ENCODE results near the gene FGF14. TPM values are rescaled to one million over a fixed set of nuclear protein-coding genes. Genes with fewer than 3 reads are reported as not detected.

Gene FGF14
- total RNA-seq, 2 experiments from 2014 or later: not detected

DNA sequence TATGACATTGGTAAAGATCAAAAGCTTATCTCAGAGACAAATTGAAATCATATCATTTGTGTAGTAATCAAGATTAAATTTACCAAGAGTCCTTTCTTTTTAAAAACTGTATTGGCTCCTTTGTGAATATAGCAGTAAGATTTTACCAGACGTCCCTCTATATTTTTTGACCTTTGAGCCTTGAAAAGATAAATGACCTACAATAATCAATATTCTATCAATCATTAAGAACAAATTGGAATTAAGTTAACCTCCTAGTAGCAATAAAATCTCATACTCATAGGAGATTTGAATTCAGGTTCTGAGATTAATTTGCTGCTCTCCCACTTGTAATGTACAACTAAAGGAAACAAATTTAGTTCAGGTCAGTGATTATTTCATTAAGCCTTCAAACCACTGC lies 78.3 kb downstream of the FGF14 start:
- Histone ChIP-seq H4K20me1 (ENCODE audit: insufficient read depth, low read length) (no peaks in the 10 kb centered on the region), H3K4me3 (ENCODE audit: low read depth, low read length, poor library complexity, severe bottlenecking) (no peak overlapping the region), H3K79me2 (ENCODE audit: insufficient read depth, low read depth, low read length) (no peaks in the 10 kb centered on the region), H3K9me3 (ENCODE audit: low read length) (no peaks in the 10 kb centered on the region), H3K36me3 (ENCODE audit: insufficient read depth, low read length) (no peaks in the 10 kb centered on the region), H3K4me1 (ENCODE audit: insufficient read depth, low read length, poor library complexity, severe bottlenecking) (no peaks in the 10 kb centered on the region), H3K9me2 (ENCODE audit: insufficient read depth, low read length) (no peaks in the 10 kb centered on the region), H3K27ac (ENCODE audit: low read depth, low read length, poor library complexity, severe bottlenecking) (no peak overlapping the region), H3K4me2 (ENCODE audit: low read length) (no peak overlapping the region), H2AFZ (ENCODE audit: low read length) (no peak overlapping the region)
- no peak for DNase-seq (ENCODE audit: low spot score)
- intact Hi-C loops (cut with micrococcal nuclease; ENCODE audit: unreplicated experiment): no loop called here
- CTCF ChIA-PET (ENCODE audit: unreplicated experiment): no interaction called here
- TF ChIP-seq EZH2phosphoT487 (IDR thresholded peaks at IDR 0.05; ENCODE audit: borderline replicate concordance, low read depth, low read length): no peak
- TF ChIP-seq, protein P1, sequence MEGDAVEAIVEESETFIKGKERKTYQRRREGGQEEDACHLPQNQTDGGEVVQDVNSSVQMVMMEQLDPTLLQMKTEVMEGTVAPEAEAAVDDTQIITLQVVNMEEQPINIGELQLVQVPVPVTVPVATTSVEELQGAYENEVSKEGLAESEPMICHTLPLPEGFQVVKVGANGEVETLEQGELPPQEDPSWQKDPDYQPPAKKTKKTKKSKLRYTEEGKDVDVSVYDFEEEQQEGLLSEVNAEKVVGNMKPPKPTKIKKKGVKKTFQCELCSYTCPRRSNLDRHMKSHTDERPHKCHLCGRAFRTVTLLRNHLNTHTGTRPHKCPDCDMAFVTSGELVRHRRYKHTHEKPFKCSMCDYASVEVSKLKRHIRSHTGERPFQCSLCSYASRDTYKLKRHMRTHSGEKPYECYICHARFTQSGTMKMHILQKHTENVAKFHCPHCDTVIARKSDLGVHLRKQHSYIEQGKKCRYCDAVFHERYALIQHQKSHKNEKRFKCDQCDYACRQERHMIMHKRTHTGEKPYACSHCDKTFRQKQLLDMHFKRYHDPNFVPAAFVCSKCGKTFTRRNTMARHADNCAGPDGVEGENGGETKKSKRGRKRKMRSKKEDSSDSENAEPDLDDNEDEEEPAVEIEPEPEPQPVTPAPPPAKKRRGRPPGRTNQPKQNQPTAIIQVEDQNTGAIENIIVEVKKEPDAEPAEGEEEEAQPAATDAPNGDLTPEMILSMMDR (conservative IDR thresholded peaks at IDR 0.05; ENCODE audit: low read length): no peak
- BruUV-seq (replicated peaks): no TSS peak
- POLR2A ChIA-PET: interaction anchor here (0.6 kb wide), 1 partner anchor 341 kb away, joined by 3 read pairs; no protein-coding TSS in a partner anchor

DNA sequence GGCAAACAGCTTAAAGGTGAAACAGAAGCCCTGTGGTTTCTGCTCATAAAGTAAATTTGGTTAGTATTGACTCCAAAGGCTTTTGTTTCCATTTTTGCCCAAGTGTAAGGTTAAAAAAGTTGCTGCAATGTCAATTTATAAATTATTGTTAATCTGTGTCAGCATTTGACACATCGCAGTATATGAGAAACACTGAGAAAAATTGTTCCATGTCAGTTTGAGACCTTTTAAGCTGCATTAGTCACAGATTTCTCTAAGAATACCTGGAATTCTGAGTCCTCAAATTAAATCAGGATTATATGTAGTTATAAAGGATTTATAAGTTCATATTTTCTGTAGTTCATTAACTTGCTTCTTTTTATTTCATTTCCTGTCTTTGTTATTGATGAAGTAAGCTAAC lies 78.8 kb downstream of the FGF14 start:
- CTCF ChIA-PET (ENCODE audit: unreplicated experiment): no interaction called here
- no TSS peak for BruUV-seq (replicated peaks)
- DNase-seq (ENCODE audit: low spot score): no peak

DNA sequence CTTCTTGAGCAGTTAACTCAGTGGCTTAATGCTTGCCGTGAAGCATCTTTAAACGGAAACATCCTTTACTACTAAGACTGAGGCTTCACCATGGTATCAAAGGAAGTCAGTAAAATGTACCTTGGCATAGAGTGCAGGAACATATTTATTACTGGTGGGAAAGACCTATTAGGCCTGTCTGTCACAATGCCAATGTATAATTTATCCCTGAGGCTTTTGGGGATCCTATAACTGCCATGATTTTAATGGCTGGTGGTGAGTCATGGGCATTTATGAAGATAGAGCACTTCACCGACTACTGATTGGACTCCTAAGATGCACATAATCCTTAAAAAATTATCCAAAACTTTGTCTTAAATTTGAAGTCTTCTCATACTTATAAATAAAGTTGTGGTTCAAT lies 79.6 kb downstream of the FGF14 start:
- H3K79me2 ChIP-seq (ENCODE audit: insufficient read depth, low read depth, low read length): no peaks in the 10 kb centered on the region
- H3K4me1 ChIP-seq (ENCODE audit: insufficient read depth, low read length, poor library complexity, severe bottlenecking): no peaks in the 10 kb centered on the region
- no peak overlapping the region for H2AFZ ChIP-seq (ENCODE audit: low read length)
- BruUV-seq (replicated peaks): no TSS peak
- H4K20me1 ChIP-seq (ENCODE audit: insufficient read depth, low read length): no peaks in the 10 kb centered on the region
- H3K9me3 ChIP-seq (ENCODE audit: low read length): no peaks in the 10 kb centered on the region
- H3K9me2 ChIP-seq (ENCODE audit: insufficient read depth, low read length): no peaks in the 10 kb centered on the region
- ChIA-PET CTCF (ENCODE audit: unreplicated experiment) (no interaction called here), POLR2A (no interaction called here)
- no peak for TF ChIP-seq EZH2phosphoT487 (IDR thresholded peaks at IDR 0.05; ENCODE audit: borderline replicate concordance, low read depth, low read length)
- H3K27ac ChIP-seq (ENCODE audit: low read depth, low read length, poor library complexity, severe bottlenecking): no peak overlapping the region
- no peak overlapping the region for H3K4me3 ChIP-seq (ENCODE audit: low read depth, low read length, poor library complexity, severe bottlenecking)
- intact Hi-C loops (cut with micrococcal nuclease; ENCODE audit: unreplicated experiment): no loop called here
- no peak for DNase-seq (ENCODE audit: low spot score)
- no peak overlapping the region for H3K4me2 ChIP-seq (ENCODE audit: low read length)
- no peaks in the 10 kb centered on the region for H3K36me3 ChIP-seq (ENCODE audit: insufficient read depth, low read length)

More for the DNA sequence above, 78.8 kb downstream of the FGF14 start:
- H3K4me1 ChIP-seq (ENCODE audit: insufficient read depth, low read length, poor library complexity, severe bottlenecking): no peaks in the 10 kb centered on the region
- no peak overlapping the region for H3K4me2 ChIP-seq (ENCODE audit: low read length)
- H3K79me2 ChIP-seq (ENCODE audit: insufficient read depth, low read depth, low read length): no peaks in the 10 kb centered on the region
- TF ChIP-seq EZH2phosphoT487 (IDR thresholded peaks at IDR 0.05; ENCODE audit: borderline replicate concordance, low read depth, low read length): no peak
- TF ChIP-seq, protein P1 (conservative IDR thresholded peaks at IDR 0.05; ENCODE audit: low read length): no peak
- H3K4me3 ChIP-seq (ENCODE audit: low read depth, low read length, poor library complexity, severe bottlenecking): no peak overlapping the region
- H2AFZ ChIP-seq (ENCODE audit: low read length): no peak overlapping the region
- intact Hi-C loops (cut with micrococcal nuclease; ENCODE audit: unreplicated experiment): no loop called here
- H3K9me3 ChIP-seq (ENCODE audit: low read length): no peaks in the 10 kb centered on the region
- H3K36me3 ChIP-seq (ENCODE audit: insufficient read depth, low read length): no peaks in the 10 kb centered on the region
- H3K9me2 ChIP-seq (ENCODE audit: insufficient read depth, low read length): no peaks in the 10 kb centered on the region
- no peak overlapping the region for H3K27ac ChIP-seq (ENCODE audit: low read depth, low read length, poor library complexity, severe bottlenecking)
- POLR2A ChIA-PET: no interaction called here
- no peaks in the 10 kb centered on the region for H4K20me1 ChIP-seq (ENCODE audit: insufficient read depth, low read length)
